H1 (cell line): ENCODE measurements around the gene ZFP36L2.

Source experiments
- ATF3 ChIP-seq: IDR thresholded peaks from 2 replicates; pipeline ENCODE4 v1.6.1; 2011; ENCODE audit warnings: low read depth, mild to moderate bottlenecking, low read length; ENCODE audit not compliant: insufficient read depth
- BRCA1 ChIP-seq: IDR thresholded peaks from 2 replicates; pipeline ENCODE4 v1.6.1; 2012; ENCODE audit warnings: low read depth, low read length, improper control_type of control experiment
- EP300 ChIP-seq, 2 experiments: IDR thresholded peaks; 1 replicate in 1 of 2; 2 replicates in 1 of 2; pipeline ENCODE4 v1.6.1; 2011 to 2012; ENCODE audit warnings: low read depth in 2 of 2, low read length in 2 of 2, mild to moderate bottlenecking in 2 of 2, borderline replicate concordance in 1 of 2, inconsistent platforms in 1 of 2, moderate library complexity in 1 of 2
- EZH2 ChIP-seq: fragments of 200-600 bp; sonication (generic); IDR thresholded peaks from 2 replicates; pipeline ENCODE4 v1.7.1; 2012; ENCODE audit warnings: low read depth, mild to moderate bottlenecking, moderate library complexity, low read length, inconsistent platforms; ENCODE audit not compliant: severe bottlenecking
- HDAC2 ChIP-seq, 2 experiments: fragments of 300-600 bp in 1 of 2; sonication (generic) in 1 of 2; IDR thresholded peaks; 2 replicates each; pipeline ENCODE4 v1.6.1; 2011 to 2012; ENCODE audit warnings: low read depth in 2 of 2, low read length in 2 of 2, mild to moderate bottlenecking in 2 of 2, moderate library complexity in 2 of 2, borderline replicate concordance in 1 of 2, inconsistent platforms in 1 of 2
- MAFK ChIP-seq: IDR thresholded peaks from 2 replicates; pipeline ENCODE4 v1.6.1; 2012; ENCODE audit warnings: low read depth, mild to moderate bottlenecking, improper control_type of control experiment, low read length
- POLR2A ChIP-seq, 2 experiments: IDR thresholded peaks; 1 replicate in 1 of 2; 2 replicates in 1 of 2; pipeline ENCODE4 v1.6.1; 2011; ENCODE audit warnings: low read depth in 2 of 2, low read length in 2 of 2, mild to moderate bottlenecking in 2 of 2; ENCODE audit errors: control extremely low read depth in 1 of 2
- POLR2AphosphoS5 ChIP-seq: IDR thresholded peaks from 2 replicates; pipeline ENCODE4 v1.6.1; 2011; ENCODE audit warnings: low read depth, low read length
- SP1 ChIP-seq: IDR thresholded peaks from 2 replicates; pipeline ENCODE4 v1.6.1; 2011; ENCODE audit warnings: low read depth, low read length
- TF ChIP-seq, protein P1 (sequence below), 3 experiments: IDR thresholded peaks; 1 replicate in 2 of 3; 2 replicates in 1 of 3; pipeline versions ENCODE4 v1.5.1 to v1.6.1; 2011; ENCODE audit warnings: low read length in 3 of 3, mild to moderate bottlenecking in 3 of 3, inconsistent platforms in 2 of 3, low read depth in 1 of 3, moderate library complexity in 1 of 3; ENCODE audit not compliant: insufficient read depth in 1 of 3; ENCODE audit errors: control extremely low read depth in 1 of 3

GRCh38 chr2:43238813-43239212, 12.4 kb upstream of the ZFP36L2 start:
- TF ChIP-seq EZH2: no peak
- TF ChIP-seq, protein P1, sequence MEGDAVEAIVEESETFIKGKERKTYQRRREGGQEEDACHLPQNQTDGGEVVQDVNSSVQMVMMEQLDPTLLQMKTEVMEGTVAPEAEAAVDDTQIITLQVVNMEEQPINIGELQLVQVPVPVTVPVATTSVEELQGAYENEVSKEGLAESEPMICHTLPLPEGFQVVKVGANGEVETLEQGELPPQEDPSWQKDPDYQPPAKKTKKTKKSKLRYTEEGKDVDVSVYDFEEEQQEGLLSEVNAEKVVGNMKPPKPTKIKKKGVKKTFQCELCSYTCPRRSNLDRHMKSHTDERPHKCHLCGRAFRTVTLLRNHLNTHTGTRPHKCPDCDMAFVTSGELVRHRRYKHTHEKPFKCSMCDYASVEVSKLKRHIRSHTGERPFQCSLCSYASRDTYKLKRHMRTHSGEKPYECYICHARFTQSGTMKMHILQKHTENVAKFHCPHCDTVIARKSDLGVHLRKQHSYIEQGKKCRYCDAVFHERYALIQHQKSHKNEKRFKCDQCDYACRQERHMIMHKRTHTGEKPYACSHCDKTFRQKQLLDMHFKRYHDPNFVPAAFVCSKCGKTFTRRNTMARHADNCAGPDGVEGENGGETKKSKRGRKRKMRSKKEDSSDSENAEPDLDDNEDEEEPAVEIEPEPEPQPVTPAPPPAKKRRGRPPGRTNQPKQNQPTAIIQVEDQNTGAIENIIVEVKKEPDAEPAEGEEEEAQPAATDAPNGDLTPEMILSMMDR (IDR thresholded peaks at IDR 0.05; ENCODE audit: control extremely low read depth in 1 of 3, insufficient read depth in 1 of 3, low read depth in 1 of 3, low read length in 3 of 3): no peak
- TF ChIP-seq POLR2A (IDR thresholded peaks at IDR 0.05; ENCODE audit: control extremely low read depth in 1 of 2, low read depth in 2 of 2, low read length in 2 of 2): no peak
- no peak for TF ChIP-seq BRCA1
- no peak for TF ChIP-seq HDAC2 (IDR thresholded peaks at IDR 0.05; ENCODE audit: borderline replicate concordance in 1 of 2, low read depth in 2 of 2, low read length in 2 of 2)
- no peak for TF ChIP-seq MAFK
- TF ChIP-seq EP300 (IDR thresholded peaks at IDR 0.05; ENCODE audit: borderline replicate concordance in 1 of 2, low read depth in 2 of 2, low read length in 2 of 2): no peak
- no peak for TF ChIP-seq SP1
- TF ChIP-seq ATF3: no peak
- no peak for TF ChIP-seq POLR2AphosphoS5
